ENCODE results near the gene FBXL3.

The FBXL3 gene, protein sequence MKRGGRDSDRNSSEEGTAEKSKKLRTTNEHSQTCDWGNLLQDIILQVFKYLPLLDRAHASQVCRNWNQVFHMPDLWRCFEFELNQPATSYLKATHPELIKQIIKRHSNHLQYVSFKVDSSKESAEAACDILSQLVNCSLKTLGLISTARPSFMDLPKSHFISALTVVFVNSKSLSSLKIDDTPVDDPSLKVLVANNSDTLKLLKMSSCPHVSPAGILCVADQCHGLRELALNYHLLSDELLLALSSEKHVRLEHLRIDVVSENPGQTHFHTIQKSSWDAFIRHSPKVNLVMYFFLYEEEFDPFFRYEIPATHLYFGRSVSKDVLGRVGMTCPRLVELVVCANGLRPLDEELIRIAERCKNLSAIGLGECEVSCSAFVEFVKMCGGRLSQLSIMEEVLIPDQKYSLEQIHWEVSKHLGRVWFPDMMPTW

DNA sequence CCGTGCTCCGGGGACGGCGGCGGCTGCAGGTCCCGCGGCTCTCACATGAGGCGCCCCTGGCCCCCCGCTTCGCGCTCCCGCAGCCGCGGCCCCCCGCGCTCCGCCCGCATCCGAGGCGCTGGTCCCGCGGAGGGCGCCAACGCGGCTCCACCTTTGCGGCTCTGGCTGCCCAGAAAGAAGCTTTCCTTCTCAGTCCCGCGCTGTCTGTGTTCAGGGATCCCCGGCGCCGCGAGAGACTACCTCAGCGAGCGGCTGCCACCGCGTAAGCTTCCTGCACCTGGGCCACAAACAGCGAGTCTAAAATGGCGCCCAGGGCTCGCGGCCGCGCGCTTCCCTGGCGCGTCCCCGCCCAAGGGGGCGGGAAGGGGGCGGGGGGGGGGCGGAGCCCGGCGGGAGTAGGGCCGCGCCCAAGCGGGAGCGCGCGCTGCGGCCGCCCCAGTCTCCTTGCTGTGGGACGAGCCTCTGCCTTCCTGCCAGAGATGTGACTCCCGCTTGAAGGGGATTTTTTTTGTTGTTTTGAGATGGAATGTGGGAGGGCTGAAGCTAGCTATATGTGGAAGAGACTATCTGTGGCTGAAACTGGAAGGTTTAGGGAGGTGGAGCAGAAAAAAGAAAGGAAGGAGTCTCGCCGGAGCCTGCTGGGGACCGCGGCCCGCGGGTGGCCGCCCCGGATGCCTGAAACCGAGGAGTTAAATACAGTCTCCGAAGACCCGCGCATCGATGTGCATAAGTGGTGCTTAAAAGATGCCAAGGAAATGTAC lies at the start of gene FBXL3:
TSS of gene FBXL3 (minus strand) at position 299 of the 761 bp plus-strand sequence. CDS start 5,299 bp downstream, outside the sequence.
- TF ChIP-seq, protein P1, sequence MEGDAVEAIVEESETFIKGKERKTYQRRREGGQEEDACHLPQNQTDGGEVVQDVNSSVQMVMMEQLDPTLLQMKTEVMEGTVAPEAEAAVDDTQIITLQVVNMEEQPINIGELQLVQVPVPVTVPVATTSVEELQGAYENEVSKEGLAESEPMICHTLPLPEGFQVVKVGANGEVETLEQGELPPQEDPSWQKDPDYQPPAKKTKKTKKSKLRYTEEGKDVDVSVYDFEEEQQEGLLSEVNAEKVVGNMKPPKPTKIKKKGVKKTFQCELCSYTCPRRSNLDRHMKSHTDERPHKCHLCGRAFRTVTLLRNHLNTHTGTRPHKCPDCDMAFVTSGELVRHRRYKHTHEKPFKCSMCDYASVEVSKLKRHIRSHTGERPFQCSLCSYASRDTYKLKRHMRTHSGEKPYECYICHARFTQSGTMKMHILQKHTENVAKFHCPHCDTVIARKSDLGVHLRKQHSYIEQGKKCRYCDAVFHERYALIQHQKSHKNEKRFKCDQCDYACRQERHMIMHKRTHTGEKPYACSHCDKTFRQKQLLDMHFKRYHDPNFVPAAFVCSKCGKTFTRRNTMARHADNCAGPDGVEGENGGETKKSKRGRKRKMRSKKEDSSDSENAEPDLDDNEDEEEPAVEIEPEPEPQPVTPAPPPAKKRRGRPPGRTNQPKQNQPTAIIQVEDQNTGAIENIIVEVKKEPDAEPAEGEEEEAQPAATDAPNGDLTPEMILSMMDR (conservative IDR thresholded peaks at IDR 0.05; ENCODE audit: low read length) = no peak
- peak; percentile 92 for DNase-seq (ENCODE audit: low read depth)
- H3K4me3 ChIP-seq (ENCODE audit: low read length) = peak within 1 kb of the TSS; percentile 82

DNA sequence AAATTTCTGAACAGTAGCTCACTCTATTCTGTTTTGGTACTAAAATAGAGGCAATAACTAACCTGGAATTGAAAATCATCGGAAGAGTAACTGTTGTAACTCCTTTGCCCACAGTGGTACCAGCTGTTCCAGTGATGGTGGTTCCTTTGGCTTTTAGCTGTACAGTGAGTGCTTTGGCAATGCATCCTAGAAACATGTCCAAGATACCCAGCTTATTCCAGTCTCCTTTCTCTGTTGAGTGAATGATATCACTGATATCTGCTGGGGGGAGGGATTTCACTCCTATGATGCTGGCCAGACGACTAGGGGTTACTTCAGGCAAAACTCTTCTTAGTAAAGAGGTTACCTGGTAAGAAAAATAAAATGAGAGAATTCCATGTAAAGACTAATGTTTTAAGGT lies 40.6 kb upstream of the FBXL3 start:
- TF ChIP-seq, protein P1 (conservative IDR thresholded peaks at IDR 0.05; ENCODE audit: low read length) = no peak
- no peak overlapping the region for H3K4me3 ChIP-seq (ENCODE audit: low read length)
- DNase-seq (ENCODE audit: low read depth) = no peak

DNA sequence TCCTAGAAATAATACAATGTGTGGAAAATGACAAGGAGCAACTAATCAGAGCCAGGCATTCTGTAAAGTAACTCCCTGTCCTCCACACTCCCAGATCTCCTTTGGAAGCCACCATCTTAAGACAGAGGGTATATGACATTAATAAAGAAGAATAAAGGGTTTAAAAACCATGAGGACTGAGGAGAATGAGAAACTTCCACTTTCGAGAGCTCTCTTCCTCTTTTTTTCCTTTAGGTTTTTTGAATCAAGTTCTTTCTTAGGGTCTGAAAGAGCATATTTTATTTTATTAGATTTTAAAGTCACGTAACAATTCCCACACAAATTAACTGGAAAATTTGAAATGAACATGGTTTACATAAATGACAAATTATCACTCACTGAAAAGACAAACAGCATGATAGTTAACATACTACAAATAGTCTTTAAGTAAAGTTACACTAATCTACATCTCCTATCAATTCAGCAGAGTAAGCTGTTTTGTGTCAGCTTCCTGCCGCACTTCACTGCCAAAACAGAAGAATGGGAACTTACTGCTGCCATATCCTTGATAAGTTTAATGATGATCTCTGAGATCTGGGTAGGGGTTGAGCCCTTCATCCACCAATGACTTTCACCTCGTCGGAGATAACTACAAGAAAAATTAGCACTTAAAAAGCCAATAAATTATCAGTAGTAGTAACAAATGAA lies 38.6 kb upstream of the FBXL3 start:
- TF ChIP-seq, protein P1 (conservative IDR thresholded peaks at IDR 0.05; ENCODE audit: low read length) = no peak
- DNase-seq (ENCODE audit: low read depth) = no peak
- H3K4me3 ChIP-seq (ENCODE audit: low read length) = no peak overlapping the region

DNA sequence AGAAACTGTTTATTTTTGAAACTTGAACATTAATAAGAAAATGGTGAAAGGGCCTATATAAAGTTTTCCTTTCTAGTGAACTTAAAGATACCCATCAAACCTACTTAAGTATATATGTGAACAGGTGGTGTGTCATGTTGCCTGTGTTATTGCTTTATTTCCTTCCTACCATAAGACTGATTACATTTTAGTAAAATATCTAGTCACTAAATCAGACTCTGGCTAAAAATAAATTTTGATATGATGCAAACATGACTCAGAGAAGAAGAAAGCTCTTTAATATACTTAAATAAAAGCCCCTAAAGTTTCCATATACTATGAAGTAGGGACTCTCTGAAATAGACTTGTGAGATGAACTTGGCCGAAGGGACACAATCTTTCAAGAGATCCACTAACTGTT lies 35.1 kb upstream of the FBXL3 start:
- TF ChIP-seq, protein P1 (conservative IDR thresholded peaks at IDR 0.05; ENCODE audit: low read length) = no peak
- no peak overlapping the region for H3K4me3 ChIP-seq (ENCODE audit: low read length)
- no peak for DNase-seq (ENCODE audit: low read depth)

DNA sequence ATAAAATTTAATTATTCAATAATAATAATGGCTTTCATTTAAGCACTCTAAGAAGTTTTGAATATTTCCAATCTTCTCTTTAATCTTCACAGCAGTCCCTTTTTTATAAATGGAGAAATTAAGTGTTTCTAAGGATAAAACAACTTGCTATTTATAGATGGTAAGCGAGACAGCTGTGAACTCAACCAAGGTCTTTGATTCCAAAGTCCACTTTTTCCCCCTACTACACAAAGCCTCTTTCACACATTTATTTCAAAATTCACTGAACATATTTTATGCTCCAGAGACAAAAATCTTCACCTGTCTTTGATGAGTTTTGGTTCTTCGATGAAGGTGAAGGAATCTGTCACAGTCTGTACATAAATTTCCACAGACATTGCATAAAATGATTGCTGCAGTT lies 34.4 kb upstream of the FBXL3 start:
- DNase-seq (ENCODE audit: low read depth) = no peak
- no peak overlapping the region for H3K4me3 ChIP-seq (ENCODE audit: low read length)
- TF ChIP-seq, protein P1 (conservative IDR thresholded peaks at IDR 0.05; ENCODE audit: low read length) = no peak

DNA sequence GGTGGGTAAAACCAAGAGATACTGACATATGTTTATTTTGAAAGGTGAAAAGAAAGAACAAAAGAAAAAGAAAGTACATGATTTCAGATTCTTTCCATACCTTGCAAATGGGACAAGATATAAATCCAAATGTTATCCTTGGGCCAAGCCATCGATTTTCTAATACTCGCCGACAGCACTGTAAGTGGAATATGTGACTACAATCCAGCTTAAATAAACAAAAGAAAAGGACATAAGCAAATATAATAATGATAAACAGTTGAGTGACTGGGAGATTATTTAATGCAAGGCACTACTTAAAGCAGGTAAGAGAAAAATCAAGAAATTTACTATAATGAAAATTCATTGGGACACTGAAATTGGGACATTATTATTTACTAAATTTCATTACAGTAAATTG lies 29.9 kb upstream of the FBXL3 start:
- no peak overlapping the region for H3K4me3 ChIP-seq (ENCODE audit: low read length)
- TF ChIP-seq, protein P1 (conservative IDR thresholded peaks at IDR 0.05; ENCODE audit: low read length) = no peak

More for the DNA sequence above, 29.9 kb upstream of the FBXL3 start:
- DNase-seq (ENCODE audit: low read depth) = no peak
